HG03139 (cell line): ENCODE data around the gene ZNF514.
"Not testable (repeated sequence)": the region's sequence is repeated elsewhere in the genome, so short reads cannot be mapped to it uniquely, and the experiment has no call there.

Experiments
- ATAC-seq: cut with Tn5 transposase; IDR thresholded peaks from one replicate; pipeline ENCODE4 v1.9.1; 2021; ENCODE audit not compliant: unreplicated experiment

Gene ZNF514

DNA sequence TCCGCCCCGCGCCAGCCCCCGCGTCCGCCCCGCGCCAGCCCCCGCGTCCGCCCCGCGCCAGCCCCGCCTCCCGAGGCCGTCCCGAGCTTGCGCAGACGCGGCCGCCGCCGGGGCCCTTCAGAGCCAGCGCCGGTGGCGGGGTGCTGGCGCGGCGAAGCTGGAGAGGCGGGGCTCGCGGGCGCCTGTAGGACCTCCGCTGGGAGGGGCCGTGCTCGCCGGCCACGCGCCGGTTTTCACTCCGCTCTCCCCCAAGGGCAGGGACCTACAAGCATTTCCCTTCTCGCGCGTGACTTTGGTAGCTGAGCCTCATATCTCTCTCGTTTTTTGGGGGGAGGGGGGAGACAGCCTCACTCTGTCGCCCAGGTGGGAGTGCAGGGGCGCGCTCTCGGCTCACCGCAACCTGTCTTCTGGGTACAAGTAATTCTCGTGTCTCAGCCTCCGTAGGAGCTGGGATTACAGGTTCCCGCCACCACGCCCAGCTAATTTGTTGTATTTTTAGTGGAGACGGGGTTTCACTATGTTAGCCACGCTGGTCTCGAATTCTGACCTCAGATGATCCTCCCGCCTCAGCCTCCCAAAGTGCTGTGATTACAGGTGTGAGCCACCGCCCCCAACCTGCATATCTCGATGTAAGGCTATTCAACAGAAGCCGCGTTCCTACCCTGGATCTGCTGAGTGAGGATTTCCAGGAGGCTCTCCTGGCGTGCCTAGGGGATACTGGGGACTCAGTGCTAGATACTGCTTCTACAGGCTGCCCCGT, at the start of gene ZNF514:
Gene ZNF514, minus strand, starts transcription at position 159 of the 760 bp plus-strand sequence. CDS start 6,595 bp downstream, outside the sequence.
- ATAC-seq: peak; percentile 88

DNA sequence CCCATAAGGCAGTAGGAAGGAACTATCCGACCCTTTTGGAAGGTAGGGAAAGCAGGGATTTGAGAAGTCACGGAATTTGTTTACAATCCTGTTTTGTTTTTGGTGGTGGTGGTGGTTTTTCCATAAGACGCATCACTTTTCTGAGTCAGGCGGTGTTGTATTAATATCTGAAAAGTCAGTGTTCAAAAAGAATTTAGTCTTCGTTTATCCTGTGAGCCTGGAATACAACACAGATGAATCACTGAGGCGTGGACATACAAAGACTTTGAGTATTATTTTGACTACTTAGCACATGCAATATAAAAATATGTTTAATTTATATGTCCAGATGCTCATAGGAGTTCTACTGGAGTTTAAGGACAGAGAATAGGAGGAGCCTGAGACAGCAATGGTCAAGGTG, 48.5 kb upstream of the ZNF514 start:
- no peak for ATAC-seq

DNA sequence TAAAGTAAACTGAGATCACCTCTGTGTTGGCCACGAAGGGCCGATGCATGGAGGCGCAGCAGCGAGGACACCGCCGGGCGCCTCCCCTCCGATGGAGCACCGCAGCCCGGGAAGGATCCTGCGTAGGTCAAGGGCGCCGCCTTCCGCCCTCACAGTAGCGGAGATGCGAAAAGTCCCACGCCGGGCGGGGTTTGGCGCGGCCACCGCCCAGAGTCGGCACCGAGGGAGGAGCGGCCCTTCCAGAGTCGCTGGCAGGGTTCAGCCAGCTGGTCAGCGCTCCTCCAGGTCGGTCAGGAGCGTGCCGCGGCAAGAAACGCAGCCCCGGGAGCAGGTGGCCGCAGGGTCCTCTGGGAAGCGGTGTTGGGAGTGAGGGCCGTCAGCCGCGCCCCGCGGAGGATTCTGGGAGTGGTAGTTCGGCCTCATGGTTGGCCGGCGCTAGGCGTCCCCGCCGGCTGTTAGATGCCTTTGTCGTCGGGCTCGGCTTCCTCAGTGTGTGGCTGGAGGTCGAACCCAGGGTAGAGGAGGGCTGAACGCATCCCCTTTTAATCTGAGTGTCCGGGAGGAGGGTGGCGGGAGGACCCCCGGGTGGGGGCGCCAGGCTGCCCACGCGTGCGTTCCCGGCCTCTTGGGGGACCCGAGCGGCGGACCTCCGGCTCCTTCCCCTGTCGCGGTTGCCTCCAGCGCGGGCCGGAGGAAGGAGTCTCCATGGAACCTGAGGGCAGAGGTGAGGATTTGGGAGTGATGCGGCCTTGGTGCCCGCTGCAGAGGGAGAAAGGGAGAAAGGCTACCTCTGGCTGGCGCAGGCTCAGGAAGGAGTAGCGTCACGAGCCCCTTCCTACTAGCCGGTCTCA, 47.7 kb upstream of the ZNF514 start, which contains the start of gene ZNF892:
Gene ZNF892, plus strand, starts transcription at position 411 of the 851 bp plus-strand sequence. Its CDS starts 295 bp downstream, at position 706.
- ATAC-seq: peak; percentile 95

DNA sequence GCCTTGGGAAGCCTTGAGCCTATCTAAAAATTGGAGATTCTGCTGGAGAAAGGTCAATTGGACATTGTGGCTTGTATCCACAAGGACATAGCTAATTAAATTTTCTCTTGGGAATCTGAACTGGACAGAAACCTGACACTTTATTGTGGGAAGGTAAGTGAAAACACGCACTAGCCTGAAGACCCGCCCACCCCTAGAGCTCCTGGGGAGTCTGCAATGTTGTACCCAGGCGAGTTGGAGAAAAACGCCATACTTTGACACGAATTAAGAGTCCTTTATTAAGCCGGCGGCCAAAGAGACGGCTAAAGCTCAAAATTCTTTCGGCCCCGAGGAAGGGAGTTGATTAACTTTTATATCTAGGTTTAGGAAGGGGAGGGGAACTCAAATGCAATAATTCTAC, 46.4 kb upstream of the ZNF514 start:
- no peak for ATAC-seq

DNA sequence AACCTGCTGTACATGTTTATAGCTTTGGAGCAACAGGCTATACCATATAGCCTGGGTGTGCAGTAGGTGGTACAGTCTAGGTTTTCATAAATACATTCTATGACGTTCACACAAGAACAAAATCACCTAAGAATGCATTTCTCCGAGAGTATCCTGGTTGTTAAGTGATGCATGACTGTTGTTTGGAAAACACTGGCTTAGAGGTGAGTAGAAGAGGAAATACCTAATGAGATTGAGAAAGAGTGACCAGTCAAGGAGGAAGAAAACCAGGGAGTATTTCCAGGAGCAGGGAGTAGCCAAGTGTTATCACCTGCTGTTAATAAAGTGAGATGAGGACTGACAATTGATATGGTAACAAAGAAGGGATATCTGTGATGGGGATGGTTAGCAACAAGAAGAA, 44.7 kb upstream of the ZNF514 start:
- no peak for ATAC-seq

DNA sequence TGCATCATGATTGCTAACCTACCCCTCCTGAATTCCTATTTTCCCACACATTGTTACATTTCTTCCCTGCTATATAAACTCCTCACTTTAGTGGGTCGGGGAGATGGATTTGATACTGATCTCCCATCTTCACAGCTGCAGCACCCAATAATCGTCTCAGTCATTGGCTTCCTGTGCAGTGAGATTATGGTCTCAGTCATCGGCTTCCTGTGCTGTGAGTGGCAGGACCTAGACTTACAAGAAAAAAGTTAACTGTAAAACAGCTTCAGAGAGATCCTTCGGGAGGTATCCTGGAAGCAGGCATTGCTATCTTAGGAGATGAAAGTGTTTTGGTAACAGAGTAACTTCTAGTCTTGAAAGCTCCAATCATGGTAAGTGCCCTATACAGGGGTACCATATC, 44.3 kb upstream of the ZNF514 start:
- ATAC-seq: no peak

DNA sequence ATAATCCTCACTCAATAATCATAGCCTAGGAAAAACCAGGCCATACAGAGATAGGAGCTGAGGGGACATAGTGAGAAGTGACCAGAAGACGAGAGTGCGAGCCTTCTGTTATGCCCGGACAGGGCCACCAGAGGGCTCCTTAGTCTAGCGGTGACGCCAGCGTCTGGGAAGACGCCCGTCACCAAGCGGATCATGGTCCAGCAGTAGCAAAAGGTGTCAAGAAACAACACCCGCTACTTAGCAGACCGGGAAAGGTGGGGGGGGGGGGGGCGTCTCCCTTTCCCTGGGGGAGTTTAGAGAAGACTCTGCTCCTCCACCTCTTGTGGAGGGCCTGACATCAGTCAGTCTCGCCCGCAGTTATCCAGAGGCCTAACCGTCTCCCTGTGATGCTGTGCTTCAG, 33.3 kb upstream of the ZNF514 start:
- ATAC-seq: not testable (repeated sequence)

DNA sequence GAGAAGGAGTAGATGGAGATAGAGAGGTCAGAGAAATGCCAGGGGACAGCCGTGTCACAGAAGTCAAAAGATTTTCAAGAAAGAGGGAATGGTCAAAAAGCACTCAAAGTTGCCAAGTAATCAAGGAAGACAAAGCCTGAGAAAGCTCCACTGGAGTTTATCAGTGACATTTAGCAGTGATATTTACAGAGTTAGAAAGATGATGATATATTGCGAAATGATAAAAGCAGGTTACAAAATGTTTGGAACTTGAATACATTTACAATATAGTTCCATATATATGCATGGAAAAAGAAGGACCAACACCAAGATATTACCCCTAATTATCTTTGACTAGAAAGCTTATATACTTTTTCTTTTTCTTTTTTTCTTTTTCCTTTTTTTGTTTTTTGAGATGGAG, 26.3 kb upstream of the ZNF514 start:
- ATAC-seq: no peak

DNA sequence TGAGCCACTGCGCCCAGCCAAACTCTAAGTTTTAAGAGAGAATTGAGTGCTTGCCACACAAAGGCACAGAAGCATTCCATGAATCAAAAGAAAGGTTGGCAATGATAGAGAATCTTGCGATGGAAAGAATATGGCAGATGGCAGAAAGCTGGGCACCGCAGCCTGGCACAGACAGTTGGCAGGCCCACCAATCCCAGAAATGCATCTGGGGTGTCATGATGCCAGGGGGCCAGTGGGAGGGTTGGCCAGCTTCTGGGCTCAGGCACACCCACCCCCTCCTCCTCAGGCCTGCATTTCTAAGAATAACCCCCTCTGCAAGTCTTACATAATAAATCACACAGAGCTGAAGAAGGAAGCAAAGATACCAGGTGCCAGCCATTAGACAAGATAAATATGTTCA, 25.5 kb upstream of the ZNF514 start:
- no peak for ATAC-seq

DNA sequence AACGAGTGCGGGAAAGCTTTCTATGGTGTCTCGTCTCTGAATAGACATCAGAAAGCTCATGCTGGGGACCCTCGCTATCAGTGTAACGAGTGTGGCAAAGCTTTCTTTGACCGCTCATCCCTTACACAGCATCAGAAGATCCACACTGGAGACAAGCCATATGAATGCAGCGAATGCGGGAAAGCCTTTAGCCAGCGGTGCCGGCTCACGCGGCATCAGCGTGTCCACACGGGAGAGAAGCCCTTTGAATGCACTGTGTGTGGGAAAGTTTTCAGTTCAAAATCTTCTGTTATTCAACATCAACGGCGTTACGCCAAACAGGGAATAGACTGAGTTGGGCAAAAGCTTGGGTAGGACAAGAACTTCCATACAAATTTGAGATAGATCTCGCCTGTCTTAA, 22.1 kb upstream of the ZNF514 start:
- ATAC-seq: no peak

DNA sequence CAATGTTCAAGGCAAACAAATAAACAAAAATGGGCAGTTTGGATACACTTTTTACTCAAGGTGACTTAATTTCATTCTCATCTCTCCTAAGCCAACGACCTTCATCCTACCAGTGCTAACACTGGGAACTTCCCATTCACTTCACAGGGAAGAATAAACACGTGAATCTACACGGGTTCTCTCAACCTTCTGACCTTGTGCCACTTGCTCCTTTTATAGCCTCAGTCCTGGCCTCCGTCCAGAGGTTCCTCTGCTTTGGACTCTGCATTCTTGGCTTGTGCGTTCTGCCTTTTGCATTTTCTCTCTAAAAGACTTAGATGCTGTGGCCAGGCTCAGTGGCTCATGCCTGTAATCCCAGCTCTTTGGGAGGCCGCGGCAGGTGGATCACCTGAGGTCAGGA, 19.8 kb upstream of the ZNF514 start:
- no peak for ATAC-seq

DNA sequence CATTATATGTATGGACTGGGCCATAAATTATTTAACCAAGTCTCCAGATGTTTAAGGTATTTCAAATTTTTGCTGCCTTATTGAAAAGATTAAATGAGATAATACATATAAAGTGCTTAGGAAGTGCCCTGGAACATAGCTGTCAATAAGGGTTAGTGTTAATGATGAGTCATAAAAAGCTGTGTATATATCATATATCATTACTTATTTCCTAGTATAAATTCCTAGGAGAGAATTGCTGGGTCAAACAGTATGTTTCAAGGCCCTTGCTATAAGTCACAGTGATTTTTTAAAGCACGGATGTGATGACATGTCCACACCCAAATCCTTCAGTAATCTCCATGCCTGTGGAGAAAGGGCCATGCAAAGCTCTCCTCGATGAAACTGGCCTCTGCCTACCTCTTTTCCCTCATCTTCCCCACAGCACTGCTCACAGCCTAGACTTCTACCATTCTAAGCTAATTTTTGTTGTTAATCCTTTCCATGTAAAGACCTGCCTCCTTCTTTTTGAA, 14.4 kb upstream of the ZNF514 start:
- ATAC-seq: no peak

DNA sequence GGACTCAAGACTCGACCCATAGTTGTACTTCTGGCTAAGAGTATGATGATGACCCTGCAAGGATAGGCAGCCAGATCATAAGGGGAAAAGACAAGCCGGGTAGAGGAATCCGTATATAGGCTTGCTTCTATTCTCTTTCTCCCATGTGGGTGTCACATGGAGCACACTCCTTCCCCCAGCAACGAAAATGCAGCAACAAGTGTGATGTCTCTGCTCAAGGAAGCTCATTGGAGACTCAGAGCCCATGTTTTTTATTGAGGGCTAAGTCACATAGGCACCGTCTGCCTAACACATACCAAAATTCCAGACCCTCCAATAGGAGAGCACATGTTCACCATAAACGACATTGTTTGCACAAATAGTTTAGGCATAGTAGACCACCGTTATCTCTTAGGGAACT, 12.3 kb upstream of the ZNF514 start:
- no peak for ATAC-seq

DNA sequence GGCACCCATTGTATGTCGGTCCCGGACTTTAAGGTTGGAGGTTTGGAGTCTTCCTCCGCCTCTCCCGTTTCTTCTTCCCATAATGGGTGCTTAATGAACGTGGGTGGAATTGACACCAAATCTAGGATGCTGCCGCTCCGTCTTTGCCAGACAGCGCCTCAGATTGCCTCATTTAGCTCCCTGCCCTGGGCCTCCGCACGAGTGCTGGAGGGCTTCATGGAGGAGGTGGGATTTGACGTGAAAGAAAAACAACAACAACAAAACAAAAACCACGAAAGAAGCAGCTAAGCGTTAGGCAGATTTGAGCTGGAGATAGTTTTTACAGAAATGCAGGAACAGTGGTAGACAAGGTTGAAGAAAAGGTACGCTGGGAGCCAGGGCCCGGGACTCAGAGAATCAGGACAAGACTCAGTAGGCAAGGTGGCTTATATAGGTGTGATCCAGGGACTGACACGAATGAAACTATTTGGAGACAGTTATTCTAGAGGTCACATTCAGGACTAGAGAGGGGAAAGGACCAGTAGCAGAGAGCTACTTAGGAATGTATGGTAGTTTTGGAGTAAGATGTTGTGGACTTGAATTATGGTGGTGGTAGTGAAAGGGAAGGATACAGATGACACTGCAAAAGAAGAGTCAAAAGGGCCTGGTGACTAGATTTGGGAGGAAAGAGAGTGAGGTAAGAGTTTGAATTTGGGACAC, 6.6 kb upstream of the ZNF514 start:
- ATAC-seq: no peak

DNA sequence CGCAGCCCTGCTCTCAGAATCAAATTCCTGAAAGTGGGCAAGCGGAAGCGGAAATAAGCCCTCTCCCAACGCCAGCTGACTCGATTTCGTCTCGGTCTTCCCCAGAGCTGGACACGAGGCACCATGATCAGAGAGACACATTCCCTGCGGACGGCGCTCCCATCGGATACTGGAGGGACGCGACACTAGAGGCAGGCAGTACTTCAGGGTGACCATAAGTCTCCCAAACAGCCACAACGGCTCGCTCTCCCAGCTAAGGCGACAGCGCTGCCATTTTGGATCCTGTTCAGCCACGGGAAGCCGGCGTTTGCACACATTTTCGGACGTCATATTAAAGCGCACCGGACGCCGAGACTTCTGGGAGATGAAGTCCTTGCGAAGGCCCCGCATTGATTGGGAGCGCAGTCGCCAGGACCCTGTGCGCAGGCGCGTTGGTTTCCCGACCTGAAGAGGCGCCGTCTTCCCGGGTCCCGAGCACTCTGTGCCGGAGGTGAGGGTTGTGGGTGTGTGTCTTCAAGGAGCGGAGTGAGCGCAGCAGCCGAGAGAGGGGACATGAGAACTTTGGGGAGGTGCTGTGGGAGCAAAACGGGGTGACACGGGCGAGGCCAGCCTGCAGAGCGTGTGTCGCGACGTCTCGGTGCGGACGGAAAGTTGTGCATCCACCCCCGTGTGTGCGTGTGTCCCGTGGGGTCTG, 5.9 kb upstream of the ZNF514 start, which contains the start of gene ZNF2:
Gene ZNF2, plus strand, starts transcription at position 439 of the 694 bp plus-strand sequence. CDS start 10,418 bp downstream, outside the sequence.
- peak; percentile 92 for ATAC-seq

DNA sequence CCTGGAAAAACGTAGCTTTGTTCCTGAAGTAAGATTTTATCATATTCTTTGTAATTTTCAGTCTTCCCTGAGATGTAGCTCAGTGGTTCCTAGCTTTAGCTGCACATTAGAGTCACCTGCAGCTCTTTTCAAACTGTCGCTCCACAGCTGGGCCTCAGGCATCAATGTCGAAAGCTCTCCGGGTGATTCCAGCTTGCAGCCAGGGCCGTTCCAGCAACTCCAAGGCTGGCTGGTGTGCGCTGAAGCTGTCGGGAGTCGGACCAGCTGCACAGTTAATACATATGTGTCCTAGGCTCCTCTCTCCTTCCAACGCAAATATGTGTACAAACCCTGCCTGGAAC, 5.4 kb upstream of the ZNF514 start:
- ATAC-seq: peak; percentile 4

DNA sequence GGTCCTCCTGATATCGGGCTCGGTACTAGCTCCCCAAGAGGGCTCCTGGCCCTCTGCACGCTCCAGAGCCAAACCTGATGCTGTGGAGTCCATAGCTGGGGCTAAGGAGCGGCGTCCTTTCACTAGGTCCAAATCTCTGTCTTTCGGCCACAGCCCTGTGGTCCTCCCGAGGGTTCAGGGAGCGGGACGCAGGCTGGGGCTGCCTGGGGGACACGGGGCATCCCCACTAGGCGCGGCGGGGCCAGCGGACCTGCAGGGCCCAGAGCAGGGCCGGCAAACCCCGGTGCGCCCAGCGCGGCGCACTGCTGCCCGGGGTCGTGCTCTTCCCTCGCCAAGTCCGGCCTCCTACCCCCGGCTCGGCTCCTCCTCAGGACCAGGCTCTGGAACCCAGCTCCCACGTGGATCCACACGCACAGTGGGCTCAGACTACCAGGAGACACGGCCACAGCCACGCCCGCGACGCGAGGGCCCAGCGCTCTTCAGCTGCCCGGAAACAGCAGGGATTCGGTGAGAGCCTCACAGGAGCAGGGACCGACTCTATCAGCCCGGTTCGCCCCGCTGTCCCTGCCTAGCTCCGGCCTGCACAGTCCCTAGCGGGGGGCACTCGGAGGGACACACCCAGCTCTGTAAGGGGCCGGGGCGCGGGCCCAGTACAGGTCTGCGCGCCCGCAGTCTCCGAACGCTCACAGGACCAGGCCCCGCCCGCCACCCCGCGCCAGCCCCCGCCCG, 593 bp downstream of the ZNF514 start:
- ATAC-seq: peak; percentile 38

DNA sequence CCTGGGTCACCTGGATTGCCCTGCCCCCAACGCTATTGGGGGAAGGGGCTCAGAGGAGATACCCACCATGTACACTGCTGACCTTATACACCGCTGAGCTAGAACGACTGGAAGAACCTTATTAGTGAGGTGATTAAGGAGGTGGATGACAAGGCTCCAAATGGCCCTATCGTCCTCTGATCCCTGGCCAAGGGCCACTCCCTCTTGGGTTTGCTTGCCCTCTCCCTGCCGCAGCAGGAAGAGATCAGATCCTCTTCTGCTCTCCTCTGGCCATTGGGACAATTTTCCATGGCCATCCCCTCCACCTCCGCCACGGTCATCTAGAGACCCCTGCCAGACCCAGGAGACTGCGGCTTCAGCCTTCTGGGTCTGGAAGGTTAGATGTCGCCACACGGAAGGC, 1.2 kb downstream of the ZNF514 start:
- no peak for ATAC-seq

DNA sequence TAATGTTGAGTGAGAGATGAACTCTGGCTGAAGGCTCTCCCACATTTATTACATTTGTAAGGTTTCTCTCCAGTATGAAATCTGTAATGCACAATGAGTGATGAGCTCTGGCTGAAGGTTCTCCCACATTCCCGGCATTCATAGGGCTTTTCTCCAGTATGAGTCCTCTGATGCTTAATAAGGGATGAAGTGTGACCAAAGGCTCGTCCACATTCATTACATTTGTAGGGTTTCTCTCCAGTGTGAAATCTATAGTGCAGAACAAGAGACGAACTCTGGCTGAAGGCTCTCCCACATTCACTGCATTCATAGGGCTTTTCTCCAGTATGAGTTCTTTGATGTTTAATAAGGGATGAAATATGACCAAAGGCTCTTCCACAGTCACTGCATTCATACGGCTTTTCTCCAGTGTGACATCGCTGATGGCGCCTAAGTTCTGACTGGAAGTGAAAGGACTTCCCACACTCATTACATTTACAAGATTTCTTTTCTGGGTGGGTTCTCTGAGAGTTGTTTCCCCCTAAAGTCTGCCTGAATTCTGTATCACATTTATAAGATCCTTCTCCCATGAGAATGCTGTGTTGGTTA, 10.2 kb downstream of the ZNF514 start:
- ATAC-seq: no peak

DNA sequence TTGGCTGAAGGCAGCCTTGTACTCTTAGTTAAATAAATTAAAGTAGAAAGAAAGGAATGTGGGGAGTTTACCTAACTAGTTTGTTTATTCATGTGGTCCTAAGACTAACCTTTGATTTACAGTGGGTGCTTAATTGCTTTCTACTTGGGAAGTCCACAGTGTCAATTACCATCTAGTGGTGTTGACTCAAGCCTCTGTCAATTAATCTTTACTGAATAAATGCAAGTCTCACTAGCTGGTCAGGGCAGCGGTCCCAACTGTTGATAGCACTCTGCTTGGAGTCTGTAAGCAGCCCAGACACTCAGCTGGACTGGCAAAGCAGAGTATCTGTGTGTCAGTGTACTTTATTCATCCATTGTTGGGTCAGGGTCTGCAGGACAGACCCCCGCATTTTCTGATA, 15.8 kb downstream of the ZNF514 start:
- no peak for ATAC-seq
